ENCODE measurements around the gene FOXJ1.

- TF ChIP-seq CTCF (IDR thresholded peaks at IDR 0.05) (no peak), EP300 (IDR thresholded peaks at IDR 0.05) (no peak)
Observed at GRCh38 chr17:76104140-76104895, 36.7 kb downstream of the FOXJ1 start.

All from tibial nerve (tissue), 4 donors.